Breast epithelium (tissue), 3 donors: Measurements from ENCODE around the gene AK8.

Experiments
- CTCF ChIP-seq, 3 donors: fragments of 450-650 bp; IDR thresholded peaks; one replicate each; pipeline ENCODE4 v1.5.1; 2016 to 2017; ENCODE audit warnings: antibody characterized with exemption in 3 of 3, mild to moderate bottlenecking in 3 of 3, moderate library complexity in 3 of 3
- POLR2A ChIP-seq: fragments of 450-650 bp; IDR thresholded peaks from one replicate; pipeline ENCODE4 v1.6.1; 2016; ENCODE audit warnings: antibody characterized with exemption, mild to moderate bottlenecking, moderate library complexity
- POLR2AphosphoS5 ChIP-seq, 3 donors: sonication (generic); formaldehyde crosslinking; IDR thresholded peaks; one replicate each; pipeline ENCODE4 v1.6.1; 2017; ENCODE audit warnings: antibody characterized with exemption in 3 of 3

GRCh38 chr9:132814937-132815336 lies 63.1 kb downstream of the AK8 start:
- TF ChIP-seq CTCF (IDR thresholded peaks at IDR 0.05) (no peak), POLR2AphosphoS5 (IDR thresholded peaks at IDR 0.05) (no peak), POLR2A (no peak)
